Cardiac fibroblast (primary cell): ENCODE measurements around the gene LMBRD2.

Source experiments
- DNase-seq, 2 donors: peaks; one replicate each; pipeline versions ENCODE4 v3.0.0 to v3.0.0-alpha.2; 2010; ENCODE audit warnings: low read depth in 2 of 2
- H3K4me3 ChIP-seq, 2 donors: replicated peaks in 1 of 2; 1 replicate in 1 of 2; 2 replicates in 1 of 2; pipeline ENCODE4 v1.5.1; 2011; ENCODE audit warnings: low read depth in 2 of 2, low read length in 2 of 2, mild to moderate bottlenecking in 2 of 2, moderate library complexity in 1 of 2
- CTCF ChIP-seq: IDR thresholded peaks from one replicate; pipeline ENCODE4 v1.5.1; 2011; ENCODE audit warnings: low read depth, mild to moderate bottlenecking, low read length, inconsistent platforms

LMBRD2 gene

DNA sequence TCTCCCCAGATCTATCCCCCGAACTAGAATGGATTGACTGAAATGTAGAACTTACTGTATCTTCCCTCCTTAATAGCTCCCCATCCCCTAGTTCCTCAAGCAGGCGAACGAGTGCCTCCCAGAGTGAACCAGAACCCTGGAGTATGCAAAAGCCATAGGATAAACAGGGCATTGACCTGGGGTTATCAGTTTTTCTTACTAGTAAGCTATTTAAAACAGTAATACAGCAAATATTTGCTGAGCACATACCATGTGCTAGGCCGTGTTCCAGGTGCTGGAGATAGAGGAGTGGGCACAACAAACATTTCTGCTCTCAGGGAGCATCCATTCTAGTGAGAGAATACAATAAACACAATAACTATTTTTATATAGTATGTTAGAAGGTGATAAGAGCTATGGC, 2.0 kb upstream of the LMBRD2 start:
- no peak for TF ChIP-seq CTCF
- no peak overlapping the region for H3K4me3 ChIP-seq
- no peak for DNase-seq

- peak overlapping the region; percentile 16 to 98 for H3K4me3 ChIP-seq
- DNase-seq: no peak
- TF ChIP-seq CTCF: no peak
Measured at GRCh38 chr5:36153298-36153677, 1.6 kb upstream of the LMBRD2 start.

DNA sequence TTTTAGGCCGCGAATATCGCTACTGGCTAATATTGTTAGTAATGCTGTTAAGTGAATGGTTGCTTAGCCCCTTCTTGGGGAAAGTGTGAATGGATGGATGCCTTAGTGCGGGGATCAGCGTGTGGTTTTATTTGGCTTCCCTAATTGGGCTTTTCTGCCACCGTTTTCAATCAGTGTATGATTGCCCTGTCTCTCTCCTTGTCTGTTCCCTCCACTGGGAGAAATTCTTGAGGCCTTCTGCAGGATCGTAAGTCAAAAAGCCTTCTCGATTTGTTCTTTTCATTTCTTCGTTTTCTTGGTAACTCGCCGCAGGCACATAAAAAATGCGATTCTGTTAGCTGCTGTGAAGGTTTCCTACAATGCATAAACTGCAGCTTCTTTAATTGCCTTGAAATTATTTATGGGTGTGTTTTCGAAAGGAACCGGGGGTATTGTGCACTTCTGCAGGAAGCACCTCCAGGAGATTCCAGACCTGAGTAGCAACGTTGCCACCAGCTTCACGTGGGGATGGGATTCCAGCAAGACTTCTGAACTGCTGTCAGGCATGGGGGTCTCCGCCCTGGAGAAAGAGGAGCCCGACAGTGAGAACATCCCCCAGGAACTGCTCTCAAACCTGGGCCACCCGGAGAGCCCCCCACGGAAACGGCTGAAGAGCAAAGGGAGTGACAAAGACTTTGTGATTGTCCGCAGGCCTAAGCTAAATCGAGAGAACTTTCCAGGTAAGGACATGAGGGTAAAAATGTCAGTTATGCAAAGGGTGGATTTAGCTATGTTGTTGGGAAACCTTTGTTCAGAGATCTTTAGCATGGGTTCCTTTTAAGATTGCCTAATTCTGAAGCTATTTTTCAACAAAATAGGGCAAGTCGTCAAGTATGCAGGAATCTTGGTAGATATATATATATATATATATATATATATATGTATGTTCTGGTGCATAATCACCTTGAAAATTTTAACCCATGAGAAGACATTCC, 924 bp upstream of the LMBRD2 start:
- peak; percentile 27 to 35 for DNase-seq
- no peak for TF ChIP-seq CTCF
- peak overlapping the region; percentile 96 to 98 for H3K4me3 ChIP-seq

DNA sequence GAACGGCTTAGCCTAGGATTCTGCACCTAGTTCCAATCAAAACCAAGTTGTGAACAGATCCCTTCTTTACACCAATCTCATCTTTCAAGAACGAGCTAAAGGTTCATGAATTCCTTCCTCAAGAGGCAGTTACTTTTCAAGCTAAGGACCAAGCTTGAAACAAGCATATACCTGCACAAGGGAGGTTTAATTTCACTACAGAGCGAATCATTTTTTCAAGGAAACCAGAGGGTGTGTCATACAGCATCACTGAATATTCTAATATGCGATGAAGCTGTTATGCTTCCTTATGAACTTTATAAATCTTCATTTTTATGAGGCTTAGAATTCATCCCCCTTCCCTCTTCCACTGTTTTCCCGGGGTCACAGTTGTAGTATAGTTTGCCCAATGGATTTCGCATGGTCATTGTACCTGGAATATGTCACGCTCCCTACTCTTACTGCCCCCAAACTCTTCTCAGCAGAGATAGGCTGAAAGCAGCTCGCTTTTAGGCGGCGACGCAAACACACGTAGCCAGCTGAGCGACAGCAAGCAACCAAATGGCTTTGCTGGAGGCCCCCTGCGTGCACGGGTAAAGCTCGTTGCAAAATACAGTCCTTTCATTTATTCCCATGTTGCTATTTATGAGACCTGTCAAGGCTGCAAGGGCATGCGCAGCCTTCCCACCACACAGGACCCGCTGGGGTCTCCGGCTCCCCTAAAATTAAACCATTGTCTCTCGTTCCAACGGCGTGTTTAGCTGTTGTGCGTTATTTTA, 832 bp downstream of the LMBRD2 start:
- H3K4me3 ChIP-seq: peak overlapping the region; percentile 96 to 98
- DNase-seq: peak; percentile 45 to 58
- TF ChIP-seq CTCF: no peak

DNA sequence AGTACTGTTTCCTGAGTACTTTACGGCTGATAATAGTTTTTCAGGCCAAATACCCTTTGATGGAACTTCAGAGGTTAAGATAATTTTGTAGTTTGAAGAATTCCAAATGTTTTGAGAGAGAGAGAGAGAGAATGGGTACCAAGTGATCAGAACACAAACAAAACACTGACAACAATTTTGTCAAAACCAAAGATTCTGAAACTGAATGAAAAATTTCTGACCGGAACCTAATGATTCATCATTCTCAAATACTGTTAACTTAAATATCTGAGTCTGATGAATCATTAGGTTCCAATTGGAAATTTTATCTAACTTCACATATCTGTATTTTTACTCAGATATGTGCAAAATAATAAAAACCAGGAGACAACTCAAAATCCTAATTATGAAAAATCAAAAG, 4.0 kb downstream of the LMBRD2 start:
- no peak for TF ChIP-seq CTCF
- peak; percentile 17 to 50 for DNase-seq
- no peak overlapping the region for H3K4me3 ChIP-seq

- H3K4me3 ChIP-seq: no peak overlapping the region
- DNase-seq: no peak
- no peak for TF ChIP-seq CTCF
Measured at GRCh38 chr5:36146390-36146789, 5.3 kb downstream of the LMBRD2 start.
